GM21717 (cell line): ENCODE results near the gene IFT88.
"Not testable (repeated sequence)": the region's sequence is repeated elsewhere in the genome, so short reads cannot be mapped to it uniquely, and the experiment has no call there.

Experiments used
- ATAC-seq: cut with Tn5 transposase; IDR thresholded peaks from one replicate; pipeline ENCODE4 v1.9.1; 2021; ENCODE audit warnings: mild to moderate bottlenecking, moderate library complexity; ENCODE audit not compliant: unreplicated experiment

The IFT88 gene

DNA sequence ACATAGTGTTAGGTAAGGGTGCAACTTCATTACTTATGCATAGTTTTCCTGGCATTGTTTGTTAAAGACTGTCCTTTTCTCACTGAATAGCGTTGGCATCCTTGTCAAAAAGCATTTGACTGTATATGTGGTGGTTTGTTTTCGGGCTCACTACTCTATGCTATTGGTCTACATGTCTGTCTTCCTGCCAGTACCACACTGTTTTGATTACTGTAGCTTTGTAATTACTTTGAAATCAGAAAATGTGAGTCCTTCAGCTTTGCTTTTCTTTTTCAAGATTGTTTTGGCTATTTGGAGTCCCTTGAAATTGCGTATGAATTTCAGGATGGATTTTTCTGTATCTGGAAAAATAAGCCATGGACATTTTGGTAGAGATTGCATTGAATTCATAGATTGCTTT, 56.0 kb downstream of the IFT88 start:
- ATAC-seq, result no peak

DNA sequence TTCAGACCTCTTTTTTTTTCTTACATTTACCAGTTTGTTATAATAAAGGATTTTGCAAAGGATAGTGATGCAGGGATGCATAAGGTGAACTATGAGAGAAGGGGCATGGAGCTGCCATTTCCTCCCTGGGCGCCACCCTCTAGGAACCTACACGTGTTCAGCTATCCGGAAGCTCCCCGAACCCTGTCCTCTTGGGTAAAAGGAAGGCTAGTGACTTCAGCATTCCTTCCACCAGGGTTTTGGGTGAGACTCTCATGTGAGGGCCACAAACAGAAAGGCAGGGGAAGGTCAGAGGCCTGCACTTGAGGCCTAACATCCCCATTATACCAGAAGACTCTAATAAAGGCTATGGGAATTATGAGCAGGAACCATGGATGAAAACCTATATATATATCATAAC, 57.3 kb downstream of the IFT88 start:
- ATAC-seq, result no peak

DNA sequence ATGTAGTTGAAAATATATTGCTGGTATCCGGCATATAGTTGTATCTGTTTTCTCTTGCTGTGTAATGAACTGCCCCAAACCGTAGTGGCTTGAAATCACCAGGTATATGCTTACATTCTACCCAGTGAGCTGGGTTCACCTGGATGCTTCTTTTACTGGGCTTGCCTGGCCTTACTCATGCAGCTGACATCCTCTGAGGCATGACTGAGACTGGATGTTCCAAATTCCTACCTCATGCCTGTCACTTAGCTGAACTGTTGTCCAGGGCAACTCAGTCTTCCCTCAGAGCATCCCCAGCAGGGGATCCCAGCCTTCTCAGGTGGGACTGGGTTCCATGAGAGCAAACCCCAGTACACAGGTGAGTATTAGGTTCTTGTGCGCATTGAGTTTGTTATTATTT, 66.8 kb downstream of the IFT88 start:
- no peak for ATAC-seq

DNA sequence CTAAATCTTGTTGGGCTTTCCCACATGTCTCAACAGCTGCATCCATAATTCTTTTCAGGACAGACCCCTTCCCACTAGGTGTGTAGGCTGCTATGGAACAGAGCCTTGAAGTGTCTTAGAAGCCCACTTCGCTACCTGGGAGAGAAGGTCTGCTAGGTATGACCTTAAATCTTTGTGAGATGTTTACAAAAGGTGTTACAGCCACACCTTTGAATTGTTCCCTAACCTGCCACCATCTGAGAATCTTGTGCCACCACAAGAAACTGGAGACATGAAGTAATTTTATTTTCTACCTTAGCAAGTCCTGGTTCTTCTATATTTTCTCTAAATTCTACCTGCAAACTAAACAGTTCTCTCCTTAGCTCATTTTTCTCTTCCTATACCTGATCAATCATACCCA, 69.1 kb downstream of the IFT88 start:
- no peak for ATAC-seq

DNA sequence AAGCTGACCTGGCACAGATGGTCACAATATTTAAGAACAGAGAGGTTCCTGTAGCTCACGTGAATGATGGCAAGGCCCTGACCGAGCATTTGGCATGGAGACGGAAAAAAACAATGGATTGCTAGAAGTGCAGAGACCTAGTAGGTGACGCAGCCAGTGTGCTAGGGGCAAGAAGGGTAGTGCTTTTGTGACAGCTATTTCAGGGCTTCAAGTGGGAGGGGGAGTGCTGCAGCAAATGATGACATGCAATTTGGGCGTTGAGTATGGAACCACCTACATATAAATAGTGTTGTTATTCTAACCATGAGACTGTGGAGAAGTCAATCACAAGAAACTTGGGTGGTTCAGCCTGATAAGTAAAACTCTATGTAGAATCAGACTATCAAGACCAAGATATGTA, 70.9 kb downstream of the IFT88 start:
- ATAC-seq, result no peak

DNA sequence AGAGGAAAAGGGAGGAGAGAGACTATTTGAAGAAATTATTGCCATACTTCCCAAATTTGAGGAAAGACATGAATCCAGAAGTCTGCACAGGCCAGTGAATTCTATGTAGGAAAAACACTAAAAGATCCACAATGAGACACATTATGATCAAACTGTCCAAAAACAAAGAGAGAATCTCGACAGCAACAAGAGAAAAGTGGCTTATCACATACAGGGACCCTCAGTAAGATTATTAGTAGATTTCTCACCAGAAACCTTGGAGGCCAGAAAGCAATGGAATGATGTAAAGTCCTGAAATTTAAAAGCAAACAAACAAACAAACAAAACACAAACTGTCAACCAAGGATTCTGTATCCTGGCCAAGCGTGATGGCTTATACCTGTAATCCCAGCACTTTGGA, 80.8 kb downstream of the IFT88 start:
- no peak for ATAC-seq

DNA sequence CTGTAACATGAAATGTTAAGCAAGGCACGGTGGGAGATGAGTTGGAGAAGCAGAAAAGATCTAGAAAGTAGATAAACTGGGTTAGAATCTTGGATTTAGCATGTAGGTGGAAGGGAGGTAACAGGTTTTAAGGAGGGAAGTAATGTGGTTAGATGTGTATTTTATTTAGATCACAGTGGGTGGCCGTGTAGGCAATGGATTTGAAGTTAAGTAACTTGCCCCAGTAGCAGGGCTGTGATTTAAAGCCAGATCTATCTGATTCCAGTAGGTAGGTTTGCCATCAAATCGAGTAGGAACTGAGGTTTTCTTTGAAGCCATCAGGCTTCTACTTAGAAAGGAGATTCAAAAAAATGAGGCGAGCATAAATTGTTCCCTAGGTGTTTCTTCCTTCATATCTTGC, 86.0 kb downstream of the IFT88 start:
- ATAC-seq, result no peak

DNA sequence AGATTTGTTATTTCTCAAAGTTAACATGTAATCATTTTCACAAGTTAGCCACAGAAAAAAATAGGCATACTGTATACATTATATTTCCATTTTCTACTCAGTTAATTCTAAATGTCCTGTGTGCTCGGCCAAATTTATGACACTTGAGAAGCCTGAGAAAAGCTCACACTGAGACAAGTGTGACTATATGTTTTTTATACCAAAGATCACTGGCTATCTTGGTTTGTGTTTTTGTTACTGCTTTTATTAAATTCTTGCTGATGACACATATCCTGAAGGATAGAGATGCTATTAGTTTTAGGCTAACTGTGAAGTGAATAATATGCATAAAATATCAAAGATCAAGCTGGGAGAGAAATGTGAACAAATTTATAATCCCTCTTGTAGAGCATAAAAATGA, 87.2 kb downstream of the IFT88 start:
- ATAC-seq, result no peak

DNA sequence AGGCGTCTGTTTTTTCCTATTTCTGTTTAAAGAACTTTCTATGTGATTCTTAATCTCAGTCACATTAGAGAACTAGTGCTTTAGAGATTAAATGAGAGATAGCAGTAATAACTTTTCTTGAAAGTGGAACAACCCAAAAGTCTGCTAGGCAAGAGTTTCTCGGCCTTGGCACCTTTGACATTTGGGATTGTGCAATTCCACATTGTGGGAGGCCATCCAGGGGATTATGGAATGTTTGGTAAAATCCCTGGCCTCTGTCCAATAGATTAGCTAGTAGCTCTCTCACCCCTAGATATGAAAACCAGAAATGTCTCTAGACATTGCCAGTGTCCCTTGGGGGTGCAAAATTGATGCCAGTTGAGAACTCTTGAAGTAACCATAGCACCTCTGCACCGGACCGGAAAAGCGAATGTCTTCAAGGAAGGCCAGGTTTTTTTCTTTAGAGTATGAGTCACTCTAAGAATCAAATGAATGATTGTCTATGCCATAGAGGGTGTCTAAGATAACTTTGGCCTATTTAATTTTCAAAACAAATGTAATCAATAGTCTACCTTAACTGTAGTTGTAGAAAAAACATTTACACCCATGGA, 91.6 kb downstream of the IFT88 start:
- no peak for ATAC-seq

DNA sequence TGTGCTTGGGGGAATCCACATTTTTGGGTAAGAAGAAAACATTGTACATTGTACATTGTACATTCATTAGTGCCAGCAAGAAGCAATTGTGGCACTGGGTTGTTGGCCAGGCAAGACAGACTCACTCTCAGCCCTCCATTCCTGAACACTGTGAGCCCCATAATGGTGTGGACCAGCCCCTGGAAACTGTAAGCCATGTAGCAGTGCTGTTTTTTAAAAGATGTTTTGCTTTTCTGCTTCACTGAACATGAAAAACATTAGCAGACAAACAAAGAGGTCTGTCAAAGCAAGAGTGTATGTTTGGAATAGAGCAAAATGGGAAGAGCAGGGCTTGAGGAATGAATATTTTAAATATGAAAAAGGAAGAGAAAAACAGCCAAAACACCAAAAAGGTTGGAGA, 97.4 kb downstream of the IFT88 start:
- ATAC-seq, result no peak

DNA sequence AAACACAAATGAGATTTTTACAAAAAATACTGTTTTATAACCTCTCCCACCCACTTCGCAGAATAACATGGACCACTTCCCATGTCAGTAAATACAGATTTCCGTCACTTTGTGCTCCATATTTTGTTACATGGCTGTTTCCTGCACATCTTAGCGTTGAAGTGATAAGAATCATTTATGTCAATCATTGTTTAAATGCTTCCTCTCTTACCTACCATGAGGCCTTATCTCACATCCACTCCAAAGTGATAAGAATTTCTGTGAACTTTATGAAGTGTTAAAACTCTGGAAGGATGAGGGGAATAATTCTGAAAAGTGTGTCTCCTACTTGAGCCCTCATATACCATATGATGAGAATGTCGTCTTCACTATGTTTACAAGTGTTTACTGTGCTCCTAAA, 100.0 kb downstream of the IFT88 start:
- no peak for ATAC-seq

DNA sequence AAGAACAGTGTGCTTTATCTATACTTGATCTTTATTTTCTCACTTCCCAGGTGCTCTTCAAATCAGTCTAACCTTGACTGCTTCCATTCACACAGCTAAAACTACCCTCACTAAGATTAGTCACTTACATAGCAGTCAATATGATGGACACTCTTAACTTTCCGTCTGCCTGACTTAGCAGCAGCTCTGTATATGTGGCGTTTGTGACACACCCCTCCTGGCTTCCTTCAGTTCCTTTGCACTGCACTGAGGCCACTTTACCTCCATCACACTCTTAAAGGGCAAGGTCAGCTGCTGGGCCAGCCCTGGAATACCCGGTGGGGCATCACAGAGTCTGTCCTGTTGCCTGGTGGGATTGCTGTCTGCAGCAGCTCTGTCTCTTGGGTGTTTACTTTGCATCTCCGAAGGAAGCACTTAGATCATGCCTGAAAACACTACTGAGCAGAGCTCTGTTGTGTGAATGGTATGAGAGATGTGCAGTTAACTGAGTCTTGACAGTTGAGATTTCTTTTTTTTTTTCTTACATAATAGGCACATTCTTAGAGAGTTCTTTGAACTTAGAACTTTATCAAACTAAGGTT, 101.0 kb downstream of the IFT88 start:
- ATAC-seq, result no peak

DNA sequence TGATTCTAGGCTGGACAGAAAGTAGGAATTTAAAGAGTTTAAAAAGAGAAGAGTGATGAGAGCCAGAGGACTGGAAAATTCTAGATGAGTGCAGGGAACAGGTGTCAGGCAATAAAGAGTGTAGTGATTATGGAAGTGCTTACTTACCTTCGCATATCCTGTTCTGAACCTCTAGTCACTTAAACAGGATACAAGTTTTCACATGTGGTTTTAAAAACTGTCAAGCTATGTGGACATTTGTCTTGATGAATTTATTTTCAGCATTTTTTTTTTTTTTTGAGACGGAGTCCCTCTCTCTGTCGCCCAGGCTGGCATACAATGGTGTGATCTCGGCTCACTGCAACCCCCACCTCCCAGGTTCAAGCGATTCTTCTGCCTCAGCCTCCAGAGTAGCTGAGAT, 102.2 kb downstream of the IFT88 start:
- ATAC-seq, result no peak

DNA sequence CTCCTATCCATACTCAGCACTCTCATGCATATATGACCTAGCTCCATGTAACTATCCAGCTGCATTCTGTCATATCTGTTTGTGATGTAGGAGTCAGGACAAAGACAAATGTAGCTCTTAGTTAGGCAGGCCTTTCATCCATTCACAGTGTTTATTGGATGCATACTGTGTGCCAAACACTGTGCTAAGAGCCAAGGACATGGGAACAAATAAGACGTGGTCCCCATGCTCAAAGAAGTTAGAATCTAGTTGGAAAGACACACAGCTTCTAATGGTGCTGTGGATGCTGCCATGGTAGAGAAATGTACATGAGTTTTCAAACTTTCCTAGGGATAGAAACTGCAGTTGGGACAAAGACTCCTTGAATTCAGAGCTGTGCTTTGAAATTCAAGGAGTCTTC, 104.8 kb downstream of the IFT88 start:
- no peak for ATAC-seq

DNA sequence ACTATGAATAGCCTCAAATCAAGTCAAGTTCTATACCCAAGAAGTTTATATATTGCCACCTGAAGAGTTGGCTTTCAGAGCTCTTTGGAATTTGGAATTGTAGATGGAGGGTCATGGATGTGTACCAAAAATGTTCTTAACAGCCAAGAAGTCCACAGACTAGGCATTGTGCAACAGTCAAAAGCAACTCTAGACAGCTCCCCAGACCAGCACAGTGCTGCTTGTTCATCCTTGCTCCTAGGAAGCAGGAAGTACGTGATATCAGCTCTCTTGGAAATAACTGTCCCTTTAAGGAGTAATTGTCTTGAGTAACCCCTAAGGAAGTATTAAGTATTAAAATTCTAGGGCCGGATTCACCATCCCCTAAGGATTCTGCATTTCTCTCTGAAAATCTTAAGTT, 105.8 kb downstream of the IFT88 start:
- no peak for ATAC-seq

DNA sequence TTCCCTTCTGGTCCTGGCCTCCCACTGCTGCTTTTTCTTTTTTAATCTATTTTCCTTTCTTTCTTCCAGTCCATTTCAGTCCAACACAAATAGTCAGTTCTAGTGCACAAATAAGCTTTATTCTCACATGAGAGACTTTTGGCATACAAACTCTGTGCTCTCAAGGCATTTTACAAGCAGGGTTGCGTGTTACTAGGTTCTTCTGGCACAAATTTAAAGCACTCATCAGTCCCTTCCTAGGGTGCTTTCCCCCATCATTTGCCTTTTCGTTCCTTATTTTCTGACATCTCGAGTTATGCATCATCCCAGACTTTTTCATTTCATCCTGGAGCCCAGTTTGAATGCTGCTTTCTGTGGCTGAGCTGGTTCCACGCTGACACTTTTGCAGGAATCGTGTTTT, 106.8 kb downstream of the IFT88 start:
- ATAC-seq, result no peak

DNA sequence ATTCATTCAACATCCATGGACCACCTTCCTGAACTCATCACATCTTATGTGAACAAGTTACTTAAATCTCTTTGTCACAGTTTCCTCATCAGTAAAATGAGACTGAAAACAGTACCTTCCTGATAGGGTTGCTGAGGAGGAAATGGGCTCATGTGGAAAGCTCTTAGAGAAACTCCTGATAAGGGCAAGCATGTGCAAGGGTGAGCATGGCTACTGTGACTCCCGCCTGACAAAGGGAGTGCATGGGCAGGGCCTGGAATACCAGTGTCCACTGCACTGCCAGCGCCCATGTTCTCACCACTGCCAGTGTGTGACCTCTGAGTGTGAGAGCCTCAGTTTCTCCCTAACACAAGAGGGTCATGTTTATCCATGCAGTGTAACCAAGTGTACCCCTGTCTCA, 109.3 kb downstream of the IFT88 start:
- no peak for ATAC-seq

DNA sequence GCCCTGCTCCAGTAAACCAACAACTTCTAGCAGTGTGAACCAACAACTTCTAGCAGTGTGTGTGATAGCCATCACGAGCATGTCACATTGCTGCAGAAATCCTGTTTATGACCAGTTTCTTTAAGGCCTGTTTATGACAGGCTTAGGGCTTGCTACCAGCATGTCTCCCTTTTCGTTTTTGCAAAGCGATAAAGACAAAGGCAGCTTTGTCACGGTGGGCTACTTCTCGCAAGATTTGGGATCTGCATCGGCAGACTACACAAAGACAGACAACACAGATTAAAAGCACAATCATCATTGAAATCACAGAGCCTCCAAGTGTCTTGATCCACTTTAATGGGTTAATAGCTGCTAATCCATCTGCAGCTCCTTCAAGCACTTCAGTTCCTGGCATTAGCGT, 111.6 kb downstream of the IFT88 start:
- ATAC-seq, result not testable (repeated sequence)

DNA sequence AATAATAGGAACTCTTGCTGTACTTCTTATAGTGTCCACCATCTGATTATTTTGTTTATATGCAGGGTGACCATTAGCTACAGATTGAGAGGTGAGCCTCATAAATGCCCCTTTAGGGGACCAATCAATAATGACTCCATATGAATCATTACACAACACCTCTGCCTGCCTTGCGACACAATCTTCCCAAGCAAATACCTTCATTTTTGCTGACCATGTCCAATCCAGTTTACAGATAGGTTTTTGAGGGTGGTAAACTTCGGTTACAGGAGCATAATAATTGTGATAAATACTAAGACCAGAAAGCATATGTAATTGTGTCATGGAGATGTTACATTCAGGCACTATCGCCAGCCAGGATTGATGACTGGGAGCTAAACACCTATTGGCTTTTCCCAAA, 112.9 kb downstream of the IFT88 start:
- ATAC-seq, result no peak

DNA sequence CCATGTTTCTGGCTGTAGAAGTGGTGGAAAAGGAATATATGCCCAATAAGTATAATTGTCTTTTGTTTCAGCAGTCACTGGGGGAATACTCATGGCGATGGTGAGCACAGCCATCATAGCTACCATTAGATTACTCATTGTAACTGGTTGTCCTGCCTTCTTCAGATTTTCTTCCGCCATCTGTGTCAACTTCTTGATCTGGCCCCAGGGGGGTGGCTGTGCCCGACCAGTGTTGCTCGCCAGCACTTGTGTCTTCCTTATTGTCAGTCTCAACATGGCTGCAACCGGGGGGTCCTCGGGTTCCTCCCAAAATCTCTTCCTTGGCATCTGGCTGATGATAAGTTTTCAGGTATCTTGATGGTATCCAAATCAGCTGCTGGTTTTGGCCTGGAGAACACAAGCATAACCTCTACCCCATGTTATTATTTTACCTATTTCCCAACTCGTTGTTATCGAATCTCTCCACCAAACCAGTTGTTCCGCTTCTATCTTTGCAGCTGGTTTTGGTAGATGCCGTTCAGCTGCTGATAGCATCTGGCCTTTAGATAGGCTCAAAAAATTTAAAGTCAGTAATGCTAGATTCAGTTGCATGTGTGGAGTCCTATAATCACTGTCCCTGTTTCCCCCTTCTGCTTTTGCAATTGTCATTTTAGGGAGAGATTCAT, 113.6 kb downstream of the IFT88 start:
- ATAC-seq, result no peak

DNA sequence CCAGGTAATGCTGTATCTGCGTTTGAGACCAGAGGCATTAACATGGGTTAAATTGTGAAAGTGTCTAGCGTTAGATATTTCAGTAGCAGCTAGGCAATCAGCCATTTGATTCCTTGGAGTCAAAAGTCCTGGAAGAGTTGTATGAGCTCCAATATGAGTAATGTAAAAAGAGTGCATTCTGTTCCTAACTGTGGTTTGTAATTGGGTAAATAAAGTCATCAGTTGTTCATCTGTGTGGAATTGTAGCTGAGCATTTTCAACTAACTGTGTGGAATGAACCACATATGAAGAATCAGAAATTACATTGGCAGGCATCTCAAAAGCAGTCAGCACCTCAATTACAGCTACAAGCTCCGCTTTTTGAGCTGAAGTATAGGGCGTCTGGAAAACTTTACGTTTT, 114.5 kb downstream of the IFT88 start:
- ATAC-seq, result not testable (repeated sequence)

DNA sequence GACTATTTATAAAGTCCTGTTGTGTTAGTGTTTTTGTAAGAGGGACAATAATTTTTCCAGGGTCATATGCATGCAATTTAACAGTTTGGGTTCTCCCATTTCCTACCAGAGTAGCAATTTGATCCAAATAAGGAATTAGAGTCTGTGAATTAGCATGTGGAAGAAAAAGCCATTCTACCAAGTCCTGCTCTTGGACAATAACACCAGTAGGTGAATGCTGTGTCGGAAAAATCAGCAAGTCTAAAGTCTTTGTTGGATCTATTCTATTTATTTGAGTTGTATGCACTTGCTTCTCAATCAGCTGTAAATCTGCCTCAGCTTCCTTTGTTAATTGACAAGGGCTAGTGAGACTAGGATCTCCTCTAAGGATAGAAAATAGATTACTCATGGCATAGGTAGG, 115.1 kb downstream of the IFT88 start:
- no peak for ATAC-seq

DNA sequence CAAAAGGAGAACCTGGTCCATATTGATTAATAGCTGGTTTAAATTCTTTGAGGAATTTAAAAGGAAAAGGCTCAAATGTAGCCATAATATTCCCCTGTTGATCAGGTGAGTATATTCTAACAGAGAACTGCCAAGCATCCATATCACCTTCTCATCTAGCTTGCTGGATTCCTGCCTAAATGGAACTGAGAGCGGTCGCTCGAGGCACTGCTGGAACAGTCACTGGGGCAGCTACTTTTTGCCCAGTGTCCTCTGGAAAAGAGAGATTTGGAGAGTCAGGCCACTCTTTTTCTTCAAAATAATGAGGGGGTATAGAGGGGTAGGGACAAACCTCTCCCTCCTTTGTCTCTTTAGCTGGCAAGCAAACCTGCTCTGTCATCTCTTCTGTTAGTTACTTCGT, 117.1 kb downstream of the IFT88 start:
- ATAC-seq, result no peak
